SJCRH30 (cell line): Measurements from ENCODE around the gene TMPRSS11A. TPM values are rescaled to one million over a fixed set of nuclear protein-coding genes. Genes with fewer than 3 reads are reported as not detected.

Experiments
- DNase-seq, 2 experiments: peaks; one replicate each; pipeline ENCODE4 v3.0.0-alpha.2; 2015 to 2020
- H3K27ac ChIP-seq: fragments of 250-450 bp; sonication (Bioruptor Pico); 2 replicates; pipeline ENCODE4 v1.5.1; 2020; ENCODE audit warnings: mild to moderate bottlenecking, moderate library complexity
- H3K27me3 ChIP-seq: fragments of 250-450 bp; sonication (Bioruptor Pico); 2 replicates; pipeline ENCODE4 v1.5.1; 2020; ENCODE audit warnings: mild to moderate bottlenecking, moderate library complexity
- H3K36me3 ChIP-seq: fragments of 250-450 bp; sonication (Bioruptor Pico); 2 replicates; pipeline ENCODE4 v1.5.1; 2020; ENCODE audit warnings: mild to moderate bottlenecking, moderate library complexity
- H3K4me1 ChIP-seq: fragments of 250-450 bp; sonication (Bioruptor Pico); 2 replicates; pipeline ENCODE4 v1.5.1; 2020; ENCODE audit warnings: mild to moderate bottlenecking, moderate library complexity
- H3K4me3 ChIP-seq: fragments of 250-450 bp; sonication (Bioruptor Pico); 2 replicates; pipeline ENCODE4 v1.5.1; 2020; ENCODE audit warnings: mild to moderate bottlenecking, moderate library complexity
- H3K9me3 ChIP-seq: fragments of 250-450 bp; sonication (Bioruptor Pico); replicated peaks from 2 replicates; pipeline ENCODE4 v1.5.1; 2020; ENCODE audit warnings: mild to moderate bottlenecking, moderate library complexity
- total RNA-seq: library from RNA; depleted of rRNA; stranded (reverse); fragments of >200 nt; shearing (Covaris generic); gene quantifications from 2 replicates; pipeline ENCODE4 v1.2.3, GENCODE V29; 2014

Gene TMPRSS11A
- total RNA-seq, 1 experiment from 2014 or later: not detected

- no peaks in the 10 kb centered on the region for H3K9me3 ChIP-seq
- no peaks in the 10 kb centered on the region for H3K36me3 ChIP-seq
- no peaks in the 10 kb centered on the region for H3K27me3 ChIP-seq
- H3K4me3 ChIP-seq: no peak overlapping the region
- no peak for DNase-seq
- no peaks in the 10 kb centered on the region; the same call in 1 of the 2 replicates for H3K4me1 ChIP-seq
- no peak overlapping the region for H3K27ac ChIP-seq
These were observed 32.0 kb downstream of the TMPRSS11A start for GRCh38 chr4:67931256-67931655.

DNA sequence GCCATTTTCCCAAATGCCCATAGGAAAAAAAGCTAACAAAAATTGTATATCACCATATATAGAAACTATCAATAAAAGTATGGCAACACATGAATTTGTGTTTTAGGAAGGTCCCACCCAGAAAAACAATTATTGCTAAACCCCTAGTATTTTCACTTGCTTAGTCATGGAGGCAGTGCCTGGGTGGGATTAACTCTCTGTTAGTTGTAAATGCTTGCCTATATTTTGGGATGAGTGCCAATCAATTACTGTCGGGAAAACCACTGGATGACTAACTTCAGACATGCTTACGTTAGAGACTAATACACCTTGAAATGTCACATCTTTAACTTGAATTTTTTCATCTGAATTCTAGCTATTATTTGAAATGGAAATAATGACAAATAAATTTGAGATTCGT lies 33.9 kb downstream of the TMPRSS11A start:
- Histone ChIP-seq H3K27me3 (no peaks in the 10 kb centered on the region), H3K27ac (no peak overlapping the region), H3K36me3 (no peaks in the 10 kb centered on the region), H3K9me3 (no peaks in the 10 kb centered on the region), H3K4me1 (no peaks in the 10 kb centered on the region; the same call in 1 of the 2 replicates), H3K4me3 (no peak overlapping the region)
- DNase-seq: peak in 1 of 2 experiments; percentile 10

DNA sequence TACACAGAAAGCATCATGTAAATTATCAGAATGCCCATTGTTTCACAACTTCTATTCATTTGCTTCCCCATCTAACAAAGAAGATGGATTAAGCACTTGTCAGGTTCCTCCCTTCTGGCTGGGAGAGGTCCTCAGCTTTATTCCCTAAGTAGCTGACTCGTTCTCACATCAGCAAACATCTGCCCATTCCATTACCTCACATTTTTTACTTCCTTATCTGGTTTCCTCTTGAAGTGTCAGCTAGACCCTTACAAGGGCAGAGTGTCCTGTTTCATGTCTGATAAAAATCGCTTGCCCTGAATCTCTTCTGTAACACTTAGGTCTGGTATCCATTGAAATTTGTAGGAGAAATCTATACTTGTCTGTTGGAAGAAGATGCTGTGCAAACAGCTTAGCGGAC lies 34.7 kb downstream of the TMPRSS11A start:
- no peak overlapping the region for H3K4me3 ChIP-seq
- H3K27ac ChIP-seq: no peak overlapping the region
- H3K4me1 ChIP-seq: no peaks in the 10 kb centered on the region; the same call in 1 of the 2 replicates
- 0 out of 2 replicates have a peak, but pooled peaks cover 3% of the 10 kb centered on the region for H3K9me3 ChIP-seq
- H3K27me3 ChIP-seq: no peaks in the 10 kb centered on the region
- H3K36me3 ChIP-seq: no peaks in the 10 kb centered on the region
- DNase-seq: no peak

- H3K4me1 ChIP-seq: no peaks in the 10 kb centered on the region; the same call in 1 of the 2 replicates
- no peaks in the 10 kb centered on the region for H3K36me3 ChIP-seq
- 0 out of 2 replicates have a peak, but pooled peaks cover 3% of the 10 kb centered on the region for H3K9me3 ChIP-seq
- no peak for DNase-seq
- H3K4me3 ChIP-seq: no peak overlapping the region
- no peak overlapping the region for H3K27ac ChIP-seq
- H3K27me3 ChIP-seq: no peaks in the 10 kb centered on the region
These were observed 36.0 kb downstream of the TMPRSS11A start for GRCh38 chr4:67927251-67927650.

- no peak for DNase-seq
These were observed 36.8 kb downstream of the TMPRSS11A start for GRCh38 chr4:67926485-67926884.

GRCh38 chr4:67922697-67923096 lies 40.6 kb downstream of the TMPRSS11A start:
- Histone ChIP-seq H3K36me3 (no peaks in the 10 kb centered on the region), H3K4me3 (no peak overlapping the region), H3K9me3 (0 out of 2 replicates have a peak, but pooled peaks cover 3% of the 10 kb centered on the region), H3K27ac (no peak overlapping the region), H3K4me1 (no peaks in the 10 kb centered on the region), H3K27me3 (no peaks in the 10 kb centered on the region)
- no peak for DNase-seq

More at GRCh38 chr4:67926485-67926884, 36.8 kb downstream of the TMPRSS11A start:
- no peaks in the 10 kb centered on the region for H3K36me3 ChIP-seq
- H3K4me1 ChIP-seq: no peaks in the 10 kb centered on the region; the same call in 1 of the 2 replicates
- H3K27me3 ChIP-seq: no peaks in the 10 kb centered on the region
- no peak overlapping the region for H3K4me3 ChIP-seq
- no peak overlapping the region for H3K27ac ChIP-seq
- 0 out of 2 replicates have a peak, but pooled peaks cover 3% of the 10 kb centered on the region for H3K9me3 ChIP-seq

DNA sequence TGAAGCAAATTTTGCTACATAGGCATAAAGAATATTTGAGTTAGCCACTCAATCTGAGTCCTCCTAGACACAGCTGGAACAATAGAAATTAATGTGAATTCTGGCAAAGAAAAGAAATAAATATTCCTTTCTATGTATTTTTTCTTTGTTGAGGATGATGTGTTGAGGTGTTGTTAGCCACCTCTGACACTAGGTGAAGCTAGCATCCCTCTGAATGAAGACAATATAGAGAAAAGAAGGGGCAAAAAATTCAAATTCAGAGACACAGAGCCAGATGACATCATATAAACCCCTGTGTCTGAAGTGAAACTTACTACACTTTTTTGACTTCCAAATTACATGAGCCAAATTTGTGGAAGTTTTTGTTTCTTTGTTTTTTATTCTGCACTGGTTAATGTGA lies 44.9 kb downstream of the TMPRSS11A start:
- DNase-seq: peak in 1 of 2 experiments; percentile 16
- Histone ChIP-seq H3K36me3 (no peaks in the 10 kb centered on the region), H3K9me3 (no peaks in the 10 kb centered on the region), H3K4me1 (no peaks in the 10 kb centered on the region), H3K4me3 (no peak overlapping the region), H3K27me3 (no peaks in the 10 kb centered on the region), H3K27ac (no peak overlapping the region)

DNA sequence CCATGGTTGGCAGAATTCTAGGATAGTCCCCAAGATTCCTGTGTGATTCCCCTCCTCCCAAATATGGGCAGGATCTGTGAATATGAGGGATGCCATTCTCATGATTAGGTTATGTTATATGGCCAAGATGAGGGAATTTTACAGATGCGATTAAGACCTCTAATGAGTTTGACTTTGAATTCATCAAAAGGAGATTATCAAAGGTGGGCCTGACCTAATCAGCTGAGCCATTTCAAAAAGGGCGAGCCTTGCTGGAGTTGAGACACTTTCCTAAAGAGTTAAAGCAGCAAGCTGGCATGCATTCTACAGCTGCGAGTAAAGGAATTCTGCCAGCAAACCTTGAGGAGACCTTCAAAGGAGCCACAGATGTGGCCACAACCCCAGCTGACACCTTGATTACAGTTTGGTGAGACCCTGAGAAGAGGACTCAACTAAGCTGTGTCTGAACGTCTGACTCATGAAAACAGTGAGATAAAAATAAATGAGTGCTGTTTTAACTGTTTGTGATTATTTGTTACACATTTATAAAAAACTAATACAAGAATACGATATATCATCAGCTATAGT lies 47.8 kb downstream of the TMPRSS11A start:
- DNase-seq: no peak
- Histone ChIP-seq H3K36me3 (no peaks in the 10 kb centered on the region), H3K27me3 (no peaks in the 10 kb centered on the region), H3K9me3 (no peaks in the 10 kb centered on the region), H3K27ac (no peak overlapping the region), H3K4me3 (no peak overlapping the region), H3K4me1 (no peaks in the 10 kb centered on the region)

DNA sequence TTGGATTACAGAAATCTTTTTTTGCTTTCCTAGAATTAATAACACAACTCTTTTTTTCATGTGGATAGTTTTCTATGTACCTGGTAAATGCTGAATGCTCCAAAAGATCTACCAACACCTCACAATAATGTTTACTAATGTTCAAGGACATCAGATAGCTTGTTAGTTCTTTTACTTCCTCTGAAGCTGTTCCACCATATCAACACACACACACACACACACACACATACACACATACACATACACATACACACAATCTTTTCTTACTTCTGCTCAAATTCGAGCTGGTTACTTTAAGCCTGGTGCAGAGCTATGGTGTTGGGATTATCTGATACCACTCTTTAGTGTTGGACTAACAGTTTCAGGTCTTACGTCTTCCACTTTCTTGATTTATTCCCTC lies 51.2 kb downstream of the TMPRSS11A start:
- H3K4me1 ChIP-seq: no peaks in the 10 kb centered on the region
- H3K27ac ChIP-seq: no peak overlapping the region
- no peaks in the 10 kb centered on the region for H3K36me3 ChIP-seq
- H3K27me3 ChIP-seq: no peaks in the 10 kb centered on the region
- DNase-seq: no peak
- H3K9me3 ChIP-seq: no peaks in the 10 kb centered on the region
- no peak overlapping the region for H3K4me3 ChIP-seq

GRCh38 chr4:67911638-67912037 lies 51.7 kb downstream of the TMPRSS11A start:
- Histone ChIP-seq H3K27ac (no peak overlapping the region), H3K4me1 (no peaks in the 10 kb centered on the region), H3K36me3 (no peaks in the 10 kb centered on the region), H3K9me3 (no peaks in the 10 kb centered on the region), H3K27me3 (no peaks in the 10 kb centered on the region), H3K4me3 (no peak overlapping the region)
- no peak for DNase-seq

GRCh38 chr4:67911141-67911540 lies 52.2 kb downstream of the TMPRSS11A start:
- Histone ChIP-seq H3K4me1 (no peaks in the 10 kb centered on the region), H3K27me3 (no peaks in the 10 kb centered on the region), H3K9me3 (no peaks in the 10 kb centered on the region), H3K36me3 (no peaks in the 10 kb centered on the region), H3K27ac (no peak overlapping the region), H3K4me3 (no peak overlapping the region)
- no peak for DNase-seq

DNA sequence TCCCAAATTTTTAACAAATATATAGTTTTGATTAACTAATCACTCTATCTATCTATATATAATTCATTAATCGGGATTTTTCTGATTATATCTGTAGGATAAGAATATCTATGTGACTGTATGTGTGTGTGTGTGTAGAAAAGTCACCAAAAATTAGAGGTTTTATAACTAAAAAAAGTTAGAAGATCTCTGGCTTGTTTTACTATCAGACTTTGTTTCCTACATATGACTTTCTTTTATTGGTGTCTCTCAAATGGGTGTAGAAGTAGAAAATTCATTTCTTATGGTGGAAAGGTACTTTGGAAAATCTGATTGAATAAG lies 52.7 kb downstream of the TMPRSS11A start:
- H3K4me1 ChIP-seq: no peaks in the 10 kb centered on the region
- H3K36me3 ChIP-seq: no peaks in the 10 kb centered on the region
- no peak for DNase-seq
- H3K27ac ChIP-seq: no peak overlapping the region
- no peaks in the 10 kb centered on the region for H3K27me3 ChIP-seq
- H3K4me3 ChIP-seq: no peak overlapping the region
- no peaks in the 10 kb centered on the region for H3K9me3 ChIP-seq

DNA sequence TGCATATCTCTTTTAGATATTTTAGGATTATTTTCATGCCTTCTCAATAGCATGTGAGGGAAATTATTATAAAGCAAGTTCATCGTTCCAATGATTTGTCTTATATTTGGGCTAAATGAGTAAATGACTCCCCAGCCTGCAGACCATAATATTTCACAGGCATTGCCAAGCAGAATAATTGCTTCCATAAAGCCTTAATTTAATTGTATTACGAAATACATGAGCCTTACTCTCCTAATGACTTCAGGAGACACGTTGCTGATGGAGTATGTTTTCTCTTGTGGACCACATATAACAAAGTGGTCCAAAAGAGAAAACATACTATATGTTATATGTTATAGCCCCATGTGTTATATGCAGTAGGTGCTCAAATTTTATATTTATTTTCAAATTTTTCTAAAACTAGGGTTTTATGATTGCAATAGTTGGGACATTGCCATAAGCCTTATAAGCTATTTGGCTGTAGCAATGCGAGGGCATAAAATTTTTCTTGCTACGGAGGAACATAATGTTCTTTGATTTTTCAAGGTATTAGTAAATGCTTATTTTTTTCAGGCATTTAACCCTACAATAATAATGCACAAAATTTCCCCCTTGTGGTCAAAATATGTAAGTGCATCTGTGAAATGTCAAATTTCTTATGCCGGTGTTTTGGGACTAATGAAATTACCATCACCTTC lies 53.2 kb downstream of the TMPRSS11A start:
- H3K27ac ChIP-seq: no peak overlapping the region
- peak in 1 of 2 experiments; percentile 49 for DNase-seq
- H3K9me3 ChIP-seq: no peaks in the 10 kb centered on the region

DNA sequence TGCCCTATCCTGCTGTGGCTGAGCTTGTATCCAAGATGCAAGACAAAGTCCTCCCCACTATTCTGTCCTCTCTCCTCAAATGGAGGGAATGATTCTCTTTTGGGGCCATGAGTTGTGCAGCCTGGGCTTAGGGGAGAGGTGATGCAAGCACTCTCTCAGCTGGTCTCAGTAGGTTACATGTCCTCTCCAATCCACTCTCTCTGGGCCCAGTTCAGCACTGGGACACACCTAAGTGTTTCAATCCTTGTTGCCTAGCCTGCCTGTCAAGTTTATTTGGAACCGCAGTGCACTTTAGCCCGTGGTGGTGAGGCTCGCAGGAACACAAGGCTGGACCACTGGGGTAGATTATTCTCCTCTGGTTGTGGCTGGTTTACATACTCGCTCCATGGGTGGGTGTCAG lies 55.6 kb downstream of the TMPRSS11A start:
- Histone ChIP-seq H3K4me3 (no peak overlapping the region), H3K9me3 (no peaks in the 10 kb centered on the region), H3K27me3 (no peaks in the 10 kb centered on the region; the same call in 1 of the 2 replicates), H3K27ac (no peak overlapping the region), H3K36me3 (no peaks in the 10 kb centered on the region), H3K4me1 (no peaks in the 10 kb centered on the region)
- no peak for DNase-seq

More for the DNA sequence above, 53.2 kb downstream of the TMPRSS11A start:
- Histone ChIP-seq H3K36me3 (no peaks in the 10 kb centered on the region), H3K4me3 (no peak overlapping the region), H3K4me1 (no peaks in the 10 kb centered on the region), H3K27me3 (no peaks in the 10 kb centered on the region; the same call in 1 of the 2 replicates)

DNA sequence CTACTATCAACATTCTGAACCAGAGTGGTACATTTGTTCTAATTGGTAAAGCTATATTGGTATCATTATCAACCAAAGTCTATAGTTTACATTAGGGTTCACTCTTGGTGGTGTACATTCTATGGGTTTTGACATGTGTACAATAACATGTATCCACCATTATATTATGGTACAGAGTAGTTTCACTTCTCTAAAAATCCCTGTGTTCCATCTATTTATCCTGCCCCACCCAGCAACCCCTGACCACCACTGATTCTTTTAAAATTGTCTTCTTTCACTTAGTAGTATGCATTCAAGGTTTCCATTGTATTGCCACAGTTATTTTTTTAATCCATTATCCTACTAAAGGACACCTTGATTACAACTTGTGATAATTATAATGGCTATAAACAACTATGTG lies 64.2 kb downstream of the TMPRSS11A start:
- no peak overlapping the region for H3K27ac ChIP-seq
- H3K9me3 ChIP-seq: no peaks in the 10 kb centered on the region
- no peak overlapping the region for H3K4me3 ChIP-seq
- no peaks in the 10 kb centered on the region for H3K27me3 ChIP-seq
- DNase-seq: no peak
- H3K36me3 ChIP-seq: no peaks in the 10 kb centered on the region
- H3K4me1 ChIP-seq: no peaks in the 10 kb centered on the region

DNA sequence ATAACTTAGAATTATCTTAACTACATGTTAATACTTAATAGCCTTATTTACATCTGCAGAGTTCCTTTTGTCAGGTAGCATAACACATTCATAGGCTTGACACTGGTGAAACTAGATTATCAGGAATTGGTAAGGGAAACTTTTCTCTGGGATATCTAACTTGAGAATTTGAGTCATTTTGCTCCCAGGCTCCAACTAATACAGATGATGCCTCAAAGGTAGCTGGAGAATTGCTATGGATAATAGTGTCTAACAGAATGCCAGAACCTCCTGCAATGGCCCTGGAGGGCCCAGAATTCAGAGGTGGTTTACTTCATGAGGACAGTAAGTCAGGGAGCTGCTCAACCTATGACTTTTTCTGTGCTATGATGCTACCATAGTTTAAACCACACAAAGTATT lies 65.6 kb downstream of the TMPRSS11A start:
- no peaks in the 10 kb centered on the region for H3K9me3 ChIP-seq
- H3K36me3 ChIP-seq: no peaks in the 10 kb centered on the region
- H3K27ac ChIP-seq: no peak overlapping the region
- H3K27me3 ChIP-seq: no peaks in the 10 kb centered on the region
- no peaks in the 10 kb centered on the region for H3K4me1 ChIP-seq
- H3K4me3 ChIP-seq: no peak overlapping the region
- DNase-seq: no peak
